Brain microvascular endothelial cell (primary cell): ENCODE results near the gene TMEM43.

Experiments used
- DNase-seq: peaks from one replicate; pipeline ENCODE4 v3.0.0-alpha.2; 2020
- H3K27ac ChIP-seq: fragments of 250-450 bp; sonication (Bioruptor Pico); 2 replicates; pipeline ENCODE4 v1.5.1; 2020; ENCODE audit warnings: mild to moderate bottlenecking, moderate library complexity
- H3K27me3 ChIP-seq: fragments of 250-450 bp; sonication (Bioruptor Pico); replicated peaks from 2 replicates; pipeline ENCODE4 v1.5.1; 2020; ENCODE audit warnings: mild to moderate bottlenecking
- H3K36me3 ChIP-seq: fragments of 250-450 bp; sonication (Bioruptor Pico); replicated peaks from 2 replicates; pipeline ENCODE4 v1.5.1; 2020; ENCODE audit warnings: mild to moderate bottlenecking
- H3K4me3 ChIP-seq: 2 replicates; pipeline ENCODE4 v1.5.1; 2011; ENCODE audit warnings: low read depth, mild to moderate bottlenecking, control low read depth, low read length, moderate library complexity
- in situ Hi-C: cut with HindIII; loops from 2 replicates; pipeline ENCODE4 v1.10.0; 2017; ENCODE audit warnings: low sequenced_read_pairs, low pct_ligation_motif_present
- TF ChIP-seq, protein P1 (sequence below): IDR thresholded peaks from 2 replicates; pipeline ENCODE4 v1.5.1; 2011; ENCODE audit warnings: low read depth, mild to moderate bottlenecking, moderate library complexity, low read length, control low read depth, inconsistent platforms; ENCODE audit errors: missing control alignments

TMEM43 gene

DNA sequence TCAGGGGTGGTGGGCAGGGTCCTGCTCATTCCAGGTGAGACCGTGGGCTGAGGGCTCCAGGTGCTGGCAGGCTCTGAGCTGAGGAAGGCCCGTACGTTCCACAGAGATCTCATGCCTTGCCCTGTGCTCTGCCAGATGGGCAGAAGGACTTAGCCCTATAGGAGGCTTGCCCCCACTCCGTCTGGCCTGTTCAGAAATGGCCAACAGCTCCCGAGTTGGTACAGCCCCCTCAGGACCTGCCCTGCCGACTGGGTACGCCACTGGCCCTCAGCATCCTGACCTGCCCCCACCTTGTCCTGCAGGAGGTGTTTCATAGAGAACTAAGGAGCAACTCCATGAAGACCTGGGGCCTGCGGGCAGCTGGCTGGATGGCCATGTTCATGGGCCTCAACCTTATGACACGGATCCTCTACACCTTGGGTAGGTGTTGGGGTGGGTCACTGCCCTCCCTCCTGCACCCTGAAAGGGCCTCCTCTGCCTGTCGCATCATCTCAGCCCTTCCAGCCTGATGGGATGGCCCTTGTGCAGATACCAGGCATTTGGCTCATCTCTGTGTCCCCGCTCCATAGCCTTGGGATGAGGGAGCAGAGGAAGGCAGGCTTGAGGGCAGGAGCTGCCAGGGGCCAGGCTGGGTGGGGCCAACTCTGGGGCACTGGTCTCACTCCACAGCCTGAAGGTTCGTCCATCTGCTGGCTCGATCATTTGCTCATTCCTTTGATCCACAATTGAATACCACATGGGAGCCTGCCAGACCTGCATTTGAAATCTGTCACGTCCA, 14.2 kb downstream of the TMEM43 start:
- Histone ChIP-seq H3K4me3 (no peak overlapping the region), H3K36me3 (peaks cover 45% of the 10 kb centered on the region), H3K27me3 (no peaks in the 10 kb centered on the region), H3K27ac (no peak overlapping the region)
- in situ Hi-C loops: no loop called here
- DNase-seq: no peak
- TF ChIP-seq, protein P1, sequence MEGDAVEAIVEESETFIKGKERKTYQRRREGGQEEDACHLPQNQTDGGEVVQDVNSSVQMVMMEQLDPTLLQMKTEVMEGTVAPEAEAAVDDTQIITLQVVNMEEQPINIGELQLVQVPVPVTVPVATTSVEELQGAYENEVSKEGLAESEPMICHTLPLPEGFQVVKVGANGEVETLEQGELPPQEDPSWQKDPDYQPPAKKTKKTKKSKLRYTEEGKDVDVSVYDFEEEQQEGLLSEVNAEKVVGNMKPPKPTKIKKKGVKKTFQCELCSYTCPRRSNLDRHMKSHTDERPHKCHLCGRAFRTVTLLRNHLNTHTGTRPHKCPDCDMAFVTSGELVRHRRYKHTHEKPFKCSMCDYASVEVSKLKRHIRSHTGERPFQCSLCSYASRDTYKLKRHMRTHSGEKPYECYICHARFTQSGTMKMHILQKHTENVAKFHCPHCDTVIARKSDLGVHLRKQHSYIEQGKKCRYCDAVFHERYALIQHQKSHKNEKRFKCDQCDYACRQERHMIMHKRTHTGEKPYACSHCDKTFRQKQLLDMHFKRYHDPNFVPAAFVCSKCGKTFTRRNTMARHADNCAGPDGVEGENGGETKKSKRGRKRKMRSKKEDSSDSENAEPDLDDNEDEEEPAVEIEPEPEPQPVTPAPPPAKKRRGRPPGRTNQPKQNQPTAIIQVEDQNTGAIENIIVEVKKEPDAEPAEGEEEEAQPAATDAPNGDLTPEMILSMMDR: no peak

DNA sequence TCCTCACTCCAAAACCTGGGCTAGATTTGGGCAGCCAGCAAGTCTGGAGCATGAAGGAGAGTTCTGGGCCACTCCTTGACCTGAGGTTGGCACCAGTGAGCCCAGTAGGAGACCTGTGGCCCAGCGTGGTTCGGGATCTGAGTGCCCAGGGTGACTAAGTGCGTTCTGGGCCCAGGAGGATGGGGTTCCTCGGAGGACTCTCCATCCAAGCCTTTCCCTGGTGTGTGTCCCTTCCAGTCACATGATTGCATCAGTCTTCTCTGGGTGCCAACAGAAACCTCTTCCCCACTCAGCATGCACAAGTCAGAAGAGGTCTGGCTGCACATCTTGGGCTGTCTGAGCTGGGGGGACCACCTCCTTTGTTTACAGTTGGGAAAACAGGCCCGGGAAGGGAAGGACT, 14.9 kb downstream of the TMEM43 start:
- no peak for DNase-seq
- in situ Hi-C loops: no loop called here
- Histone ChIP-seq H3K36me3 (peaks cover 38% of the 10 kb centered on the region), H3K27me3 (no peaks in the 10 kb centered on the region), H3K4me3 (no peak overlapping the region), H3K27ac (no peak overlapping the region)
- TF ChIP-seq, protein P1: no peak

DNA sequence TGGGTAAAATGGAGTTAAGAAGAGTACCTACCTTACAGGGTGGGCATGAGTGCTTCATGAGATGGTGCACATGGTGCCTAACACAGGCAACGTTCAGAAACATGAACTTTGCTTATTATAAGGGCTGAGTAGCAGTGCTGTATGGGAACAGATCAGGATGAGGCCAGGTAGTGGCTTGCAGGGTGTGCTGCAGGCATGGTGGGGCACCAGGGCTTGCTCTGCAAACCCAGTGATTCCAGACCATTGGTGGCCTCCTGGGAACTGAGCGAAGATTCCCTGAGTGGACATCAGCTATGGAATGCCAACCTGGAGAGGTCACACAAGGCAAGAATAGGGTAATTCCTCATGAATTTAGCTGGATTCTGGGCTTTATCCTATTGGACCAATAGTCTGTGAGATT, 15.8 kb downstream of the TMEM43 start:
- H3K4me3 ChIP-seq: no peak overlapping the region
- no peak overlapping the region for H3K27ac ChIP-seq
- peaks cover 29% of the 10 kb centered on the region for H3K36me3 ChIP-seq
- DNase-seq: no peak
- in situ Hi-C loops: no loop called here
- no peaks in the 10 kb centered on the region for H3K27me3 ChIP-seq
- TF ChIP-seq, protein P1: no peak

DNA sequence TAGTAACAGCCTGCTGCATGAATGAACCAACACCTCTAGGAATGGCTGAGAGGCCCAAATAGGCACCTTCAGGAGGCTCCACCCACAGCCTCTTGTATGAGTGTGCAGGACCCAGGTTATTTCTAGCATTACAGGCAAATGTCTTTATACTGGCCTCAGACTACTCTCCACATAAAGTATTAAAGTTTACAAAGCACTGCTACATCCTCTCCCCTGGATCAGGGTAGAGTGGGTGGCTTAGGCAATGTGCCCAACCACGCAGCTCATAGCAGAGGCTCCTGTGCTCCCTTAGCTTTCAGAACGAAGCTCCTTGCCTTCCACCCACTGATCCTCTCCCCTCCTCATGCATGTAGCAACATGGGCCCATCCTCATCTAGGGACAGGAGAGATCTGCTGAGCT, 16.3 kb downstream of the TMEM43 start:
- Histone ChIP-seq H3K36me3 (peaks cover 24% of the 10 kb centered on the region), H3K4me3 (no peak overlapping the region), H3K27me3 (no peaks in the 10 kb centered on the region), H3K27ac (no peak overlapping the region)
- in situ Hi-C loops: no loop called here
- DNase-seq: no peak
- TF ChIP-seq, protein P1: no peak

DNA sequence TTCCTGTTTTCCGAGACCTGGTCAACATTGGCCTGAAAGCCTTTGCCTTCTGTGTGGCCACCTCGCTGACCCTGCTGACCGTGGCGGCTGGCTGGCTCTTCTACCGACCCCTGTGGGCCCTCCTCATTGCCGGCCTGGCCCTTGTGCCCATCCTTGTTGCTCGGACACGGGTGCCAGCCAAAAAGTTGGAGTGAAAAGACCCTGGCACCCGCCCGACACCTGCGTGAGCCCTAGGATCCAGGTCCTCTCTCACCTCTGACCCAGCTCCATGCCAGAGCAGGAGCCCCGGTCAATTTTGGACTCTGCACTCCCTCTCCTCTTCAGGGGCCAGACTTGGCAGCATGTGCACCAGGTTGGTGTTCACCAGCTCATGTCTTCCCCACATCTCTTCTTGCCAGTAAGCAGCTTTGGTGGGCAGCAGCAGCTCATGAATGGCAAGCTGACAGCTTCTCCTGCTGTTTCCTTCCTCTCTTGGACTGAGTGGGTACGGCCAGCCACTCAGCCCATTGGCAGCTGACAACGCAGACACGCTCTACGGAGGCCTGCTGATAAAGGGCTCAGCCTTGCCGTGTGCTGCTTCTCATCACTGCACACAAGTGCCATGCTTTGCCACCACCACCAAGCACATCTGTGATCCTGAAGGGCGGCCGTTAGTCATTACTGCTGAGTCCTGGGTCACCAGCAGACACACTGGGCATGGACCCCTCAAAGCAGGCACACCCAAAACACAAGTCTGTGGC, 16.9 kb downstream of the TMEM43 start:
- DNase-seq: no peak
- H3K27ac ChIP-seq: no peak overlapping the region
- TF ChIP-seq, protein P1: no peak
- in situ Hi-C loops: no loop called here
- H3K36me3 ChIP-seq: peaks cover 20% of the 10 kb centered on the region
- no peaks in the 10 kb centered on the region for H3K27me3 ChIP-seq
- H3K4me3 ChIP-seq: no peak overlapping the region
